ENCODE data around the gene MAGEA6. TPM values are rescaled to one million over a fixed set of nuclear protein-coding genes. Genes with fewer than 3 reads are reported as not detected.
"Not testable (repeated sequence)": the region's sequence is repeated elsewhere in the genome, so short reads cannot be mapped to it uniquely, and the experiment has no call there.

Gene MAGEA6
- total and polyA plus RNA-seq, 2 experiments from 2014 or later = not detected

DNA sequence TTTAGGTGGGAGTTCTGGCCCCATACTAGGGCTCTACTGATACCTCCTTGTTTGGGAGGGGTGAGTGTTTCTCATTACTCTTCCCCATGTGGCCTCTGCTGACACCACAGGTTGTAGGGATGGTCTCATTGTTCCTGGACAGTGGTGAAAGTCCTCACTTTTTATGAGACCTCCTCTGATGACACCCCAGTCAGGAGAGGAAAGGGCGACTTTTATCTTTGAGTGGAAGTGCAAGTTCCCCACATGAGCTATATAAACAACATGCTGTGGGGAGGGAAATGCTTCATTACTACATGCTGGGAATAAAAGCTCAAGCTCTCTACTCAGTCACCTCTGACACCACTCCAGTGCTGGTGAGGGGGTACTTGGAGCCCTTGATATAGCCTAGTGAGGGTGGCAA, 29.5 kb upstream of the MAGEA6 start:
- H3K36me3 ChIP-seq (ENCODE audit: low read depth) = no peaks in the 10 kb centered on the region
- no peaks in the 10 kb centered on the region for H3K79me2 ChIP-seq (ENCODE audit: insufficient read depth)
- TF ChIP-seq EZH2phosphoT487 (IDR thresholded peaks at IDR 0.05; ENCODE audit: insufficient read depth, low read depth) (no peak), EZH2 (IDR thresholded peaks at IDR 0.05; ENCODE audit: insufficient read depth, poor library complexity, severe bottlenecking) (no peak)
- WGBS, 2 experiments (ENCODE audit: low coverage in 1 of 2, low lambda C conversion rate in 2 of 2, missing lambda C conversion rate in 2 of 2) = 0% methylated on average over 1 of the region's 1 CpG
- no peak overlapping the region for H2AFZ ChIP-seq
- no peak overlapping the region for H3K9ac ChIP-seq
- H3K4me1 ChIP-seq (ENCODE audit: insufficient read depth) = no peaks in the 10 kb centered on the region
- no peaks in the 10 kb centered on the region for H3F3A ChIP-seq (ENCODE audit: insufficient read depth)
- H3K4me2 ChIP-seq (ENCODE audit: unreplicated experiment) = no peak overlapping the region
- H3K4me3 ChIP-seq = no peak overlapping the region
- no peak overlapping the region for H3K27ac ChIP-seq
- no peak for DNase-seq
- in situ Hi-C loops (cut with MboI) = no loop called here
- no peaks in the 10 kb centered on the region for H4K20me1 ChIP-seq (ENCODE audit: insufficient read depth)
- H3K27me3 ChIP-seq (replicated peaks; ENCODE audit: insufficient read depth) = no peaks in the 10 kb centered on the region
- no peaks in the 10 kb centered on the region for H3K9me3 ChIP-seq (ENCODE audit: low read depth)
- H3K9me2 ChIP-seq (ENCODE audit: insufficient read depth) = no peaks in the 10 kb centered on the region

DNA sequence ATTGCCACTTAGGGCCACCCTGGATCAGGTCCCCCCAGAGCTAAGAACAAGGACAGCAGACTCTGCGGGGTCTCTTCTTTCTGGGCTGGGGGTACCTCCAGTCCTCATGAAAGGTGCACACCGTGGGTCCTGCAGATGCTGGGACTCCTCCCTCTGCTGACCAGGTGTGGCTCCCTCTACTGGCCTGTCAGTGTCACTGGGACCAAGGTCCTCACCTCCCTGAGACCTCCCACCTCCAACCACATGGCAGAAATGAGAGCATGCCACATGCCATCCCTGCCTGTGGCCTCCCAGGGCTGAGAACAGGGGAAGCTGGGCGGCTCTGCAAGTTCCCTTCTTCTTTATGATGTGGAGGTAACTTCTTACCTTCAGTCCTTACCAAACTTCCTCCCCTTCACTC, 17.6 kb upstream of the MAGEA6 start:
- H3K27me3 ChIP-seq (replicated peaks; ENCODE audit: insufficient read depth); H3K4me1 ChIP-seq (ENCODE audit: insufficient read depth); H3K79me2 ChIP-seq (ENCODE audit: insufficient read depth); H3K9me2 ChIP-seq (ENCODE audit: insufficient read depth); in situ Hi-C loops (cut with MboI); H3K9me3 ChIP-seq (ENCODE audit: low read depth); H4K20me1 ChIP-seq (ENCODE audit: insufficient read depth); H3K9ac ChIP-seq; H3K4me2 ChIP-seq (ENCODE audit: unreplicated experiment); H3F3A ChIP-seq (ENCODE audit: insufficient read depth); H2AFZ ChIP-seq; DNase-seq; H3K4me3 ChIP-seq; H3K36me3 ChIP-seq (ENCODE audit: low read depth); H3K27ac ChIP-seq: not testable (repeated sequence)
- WGBS, 2 experiments (ENCODE audit: low coverage in 1 of 2, low lambda C conversion rate in 2 of 2, missing lambda C conversion rate in 2 of 2) = no CpG with 5 or more reads among the region's 3 CpGs

DNA sequence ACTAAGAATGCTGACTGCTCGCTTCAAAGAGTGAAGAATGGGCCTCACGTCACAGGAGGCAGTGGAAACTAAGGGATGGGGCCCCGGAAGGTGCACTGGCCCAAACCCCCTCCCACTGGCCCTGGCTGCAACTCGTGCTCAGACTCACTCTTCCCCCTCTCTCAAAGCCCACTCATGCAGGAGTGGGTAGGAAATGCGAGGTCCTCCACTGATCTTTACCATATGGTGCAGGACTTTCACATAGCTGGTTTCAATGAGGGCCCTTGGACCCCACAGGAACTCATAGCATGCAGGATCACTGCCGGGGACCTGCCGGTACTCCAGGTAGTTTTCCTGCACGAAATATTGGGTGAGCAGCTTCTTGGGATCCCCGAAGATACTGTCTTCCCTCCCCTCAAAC, 2.9 kb downstream of the MAGEA6 start:
- H3K36me3 ChIP-seq (ENCODE audit: low read depth); DNase-seq; H3K79me2 ChIP-seq (ENCODE audit: insufficient read depth); H3K9me2 ChIP-seq (ENCODE audit: insufficient read depth); H4K20me1 ChIP-seq (ENCODE audit: insufficient read depth); H3K9ac ChIP-seq; H3F3A ChIP-seq (ENCODE audit: insufficient read depth); H3K9me3 ChIP-seq (ENCODE audit: low read depth); H3K27me3 ChIP-seq (replicated peaks; ENCODE audit: insufficient read depth); H3K4me3 ChIP-seq; H3K4me2 ChIP-seq (ENCODE audit: unreplicated experiment); H3K4me1 ChIP-seq (ENCODE audit: insufficient read depth); H2AFZ ChIP-seq; H3K27ac ChIP-seq; in situ Hi-C loops (cut with MboI): not testable (repeated sequence)
- WGBS, 2 experiments (ENCODE audit: low coverage in 1 of 2, low lambda C conversion rate in 2 of 2, missing lambda C conversion rate in 2 of 2) = 12 to 29% methylated on average over 5 to 8 of the region's 9 CpGs

DNA sequence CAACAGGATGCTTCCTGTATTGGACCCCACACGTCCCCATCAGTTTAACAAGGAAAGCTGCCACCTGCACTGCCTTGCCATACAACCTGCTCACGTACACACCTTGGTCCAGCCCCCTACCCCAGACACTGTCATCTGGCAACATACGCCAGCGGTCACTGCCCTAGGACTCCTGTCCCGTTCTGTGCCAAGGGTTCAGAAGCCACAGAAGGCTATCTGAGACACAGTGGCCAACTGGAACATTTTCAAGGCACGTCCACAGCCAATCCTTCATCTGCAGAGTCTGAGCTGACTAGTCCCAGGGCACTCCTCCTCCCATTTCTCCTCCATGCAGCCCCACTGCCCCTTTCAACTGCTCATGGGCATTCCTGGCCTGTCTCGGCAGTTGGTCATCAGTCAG, 7.9 kb downstream of the MAGEA6 start:
- H3F3A ChIP-seq (ENCODE audit: insufficient read depth); H3K9me2 ChIP-seq (ENCODE audit: insufficient read depth); H3K36me3 ChIP-seq (ENCODE audit: low read depth); H3K9me3 ChIP-seq (ENCODE audit: low read depth); H2AFZ ChIP-seq; H3K4me1 ChIP-seq (ENCODE audit: insufficient read depth); H3K27ac ChIP-seq; H3K4me2 ChIP-seq (ENCODE audit: unreplicated experiment); H3K9ac ChIP-seq; H3K4me3 ChIP-seq; DNase-seq; H4K20me1 ChIP-seq (ENCODE audit: insufficient read depth); H3K27me3 ChIP-seq (replicated peaks; ENCODE audit: insufficient read depth); in situ Hi-C loops (cut with MboI); H3K79me2 ChIP-seq (ENCODE audit: insufficient read depth): not testable (repeated sequence)
- 41% methylated on average over 4 of the region's 7 CpGs; no CpG with 5 or more reads in 1 of the 2 experiments for WGBS, 2 experiments (ENCODE audit: low coverage in 1 of 2, low lambda C conversion rate in 2 of 2, missing lambda C conversion rate in 2 of 2)

DNA sequence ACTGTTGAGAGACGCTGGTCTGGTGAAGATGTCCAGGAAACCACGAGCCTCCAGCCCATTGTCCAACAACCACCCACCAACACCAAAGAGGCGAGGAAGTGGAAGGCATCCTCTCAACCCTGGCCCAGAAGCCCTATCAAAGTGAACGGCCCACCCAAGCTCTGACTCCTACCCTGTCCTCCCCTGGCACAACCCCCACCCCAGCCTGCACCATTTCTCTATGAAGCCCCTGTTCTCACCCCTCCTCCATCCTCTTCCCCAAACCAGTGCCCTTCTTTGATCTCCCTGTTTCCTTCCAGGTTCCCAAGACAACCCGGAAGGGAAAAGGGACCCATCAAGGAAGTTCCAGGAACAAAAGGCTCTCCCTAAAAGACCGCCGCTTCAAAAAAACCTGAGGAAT, 9.9 kb downstream of the MAGEA6 start:
- DNase-seq; H3K9me3 ChIP-seq (ENCODE audit: low read depth); H3K36me3 ChIP-seq (ENCODE audit: low read depth); H3K27me3 ChIP-seq (replicated peaks; ENCODE audit: insufficient read depth); H3K27ac ChIP-seq; H3K4me3 ChIP-seq; H3K4me2 ChIP-seq (ENCODE audit: unreplicated experiment); H4K20me1 ChIP-seq (ENCODE audit: insufficient read depth); H3K79me2 ChIP-seq (ENCODE audit: insufficient read depth); H3K9me2 ChIP-seq (ENCODE audit: insufficient read depth); H3K9ac ChIP-seq; in situ Hi-C loops (cut with MboI); H3K4me1 ChIP-seq (ENCODE audit: insufficient read depth); H3F3A ChIP-seq (ENCODE audit: insufficient read depth); H2AFZ ChIP-seq: not testable (repeated sequence)
- 24 to 35% methylated on average over 2 to 5 of the region's 7 CpGs for WGBS, 2 experiments (ENCODE audit: low coverage in 1 of 2, low lambda C conversion rate in 2 of 2, missing lambda C conversion rate in 2 of 2)

DNA sequence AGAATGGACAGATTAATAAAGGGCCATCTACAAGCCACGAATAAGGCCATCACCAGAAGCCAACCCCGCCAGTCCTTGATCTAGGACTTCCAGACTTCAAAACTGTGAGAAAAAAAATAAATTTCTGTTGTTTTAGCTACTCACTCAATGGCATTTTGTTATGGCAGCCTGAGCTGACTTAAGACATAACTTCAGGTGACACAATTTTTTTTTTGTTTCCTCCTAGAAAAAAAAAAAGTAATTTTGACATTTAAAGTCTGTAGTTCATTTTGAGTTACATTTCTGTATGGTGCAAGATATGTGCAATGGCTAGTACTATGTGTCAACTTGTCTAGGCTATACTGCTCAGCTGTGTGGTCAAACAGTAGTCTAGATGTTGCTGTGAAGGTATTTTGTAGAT, 10.6 kb downstream of the MAGEA6 start, which contains the start of gene CSAG3:
Gene CSAG3, plus strand, starts transcription at position 301 of the 400 bp plus-strand sequence.
- in situ Hi-C loops (cut with MboI); H3K27me3 ChIP-seq (replicated peaks; ENCODE audit: insufficient read depth); H3F3A ChIP-seq (ENCODE audit: insufficient read depth); H3K9me3 ChIP-seq (ENCODE audit: low read depth); H3K4me1 ChIP-seq (ENCODE audit: insufficient read depth); H3K4me3 ChIP-seq; H3K27ac ChIP-seq; DNase-seq; H2AFZ ChIP-seq; H3K9me2 ChIP-seq (ENCODE audit: insufficient read depth); H3K4me2 ChIP-seq (ENCODE audit: unreplicated experiment); H4K20me1 ChIP-seq (ENCODE audit: insufficient read depth); H3K79me2 ChIP-seq (ENCODE audit: insufficient read depth); H3K9ac ChIP-seq; H3K36me3 ChIP-seq (ENCODE audit: low read depth): not testable (repeated sequence)
- 0% methylated on average over 1 of the region's 2 CpGs; no CpG with 5 or more reads in 1 of the 2 experiments for WGBS, 2 experiments (ENCODE audit: low coverage in 1 of 2, low lambda C conversion rate in 2 of 2, missing lambda C conversion rate in 2 of 2)

DNA sequence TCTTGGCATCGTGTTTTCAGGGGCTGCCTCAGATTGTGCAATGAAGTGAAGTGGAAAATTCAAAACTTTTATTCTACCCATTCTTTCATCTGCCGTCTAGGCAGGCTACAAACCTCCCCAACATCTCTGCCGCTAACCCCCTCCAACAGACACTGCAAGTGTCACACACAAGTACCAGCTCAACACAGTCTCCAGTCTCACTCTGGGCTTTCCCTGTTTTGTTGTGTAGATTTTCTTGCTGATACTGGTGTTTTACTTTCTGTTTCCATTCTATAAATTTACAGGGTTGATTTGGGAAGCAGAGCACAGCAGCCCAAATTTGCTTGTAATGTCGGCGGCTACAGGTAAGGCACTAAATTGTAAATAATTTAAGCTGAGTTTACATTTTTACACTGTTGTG, 14.6 kb downstream of the MAGEA6 start:
- H3K27me3 ChIP-seq (replicated peaks; ENCODE audit: insufficient read depth); DNase-seq; H3K4me1 ChIP-seq (ENCODE audit: insufficient read depth); H3K36me3 ChIP-seq (ENCODE audit: low read depth); H3K79me2 ChIP-seq (ENCODE audit: insufficient read depth); H3K4me2 ChIP-seq (ENCODE audit: unreplicated experiment); in situ Hi-C loops (cut with MboI); H3K9me2 ChIP-seq (ENCODE audit: insufficient read depth); H3K27ac ChIP-seq; H2AFZ ChIP-seq; H3K4me3 ChIP-seq; H4K20me1 ChIP-seq (ENCODE audit: insufficient read depth); H3K9ac ChIP-seq; H3K9me3 ChIP-seq (ENCODE audit: low read depth); H3F3A ChIP-seq (ENCODE audit: insufficient read depth): not testable (repeated sequence)
- no CpG with 5 or more reads among the region's 5 CpGs for WGBS, 2 experiments (ENCODE audit: low coverage in 1 of 2, low lambda C conversion rate in 2 of 2, missing lambda C conversion rate in 2 of 2)

Measured in GM23248 (cell line).